Vagina (tissue), 2 donors: ENCODE measurements around the gene ARPC1B. TPM values are rescaled to one million over a fixed set of nuclear protein-coding genes. Genes with fewer than 3 reads are reported as not detected.

Experiments
- DNase-seq, 2 donors: peaks; one replicate each; pipeline ENCODE4 v3.0.0-alpha.2; 2017; ENCODE audit errors: extremely low spot score in 2 of 2
- H3K27ac ChIP-seq: fragments of 200-600 bp; sonication (generic); one replicate; pipeline ENCODE4 v1.5.1; 2019
- H3K27me3 ChIP-seq: fragments of 200-600 bp; sonication (generic); one replicate; pipeline ENCODE4 v1.5.1; 2019
- H3K36me3 ChIP-seq, 2 donors: fragments of 200-600 bp; sonication (generic); one replicate each; pipeline ENCODE4 v1.5.1; 2017 to 2019
- H3K4me1 ChIP-seq: fragments of 200-600 bp; sonication (generic); one replicate; pipeline ENCODE4 v1.5.1; 2019
- H3K4me3 ChIP-seq, 2 donors: fragments of 200-600 bp; sonication (generic); 1 replicate in 1 of 2; 2 replicates in 1 of 2; pipeline ENCODE4 v1.5.1; 2016 to 2019
- H3K9me3 ChIP-seq: fragments of 200-600 bp; sonication (generic); one replicate; pipeline ENCODE4 v1.5.1; 2019
- POLR2A ChIP-seq, 2 donors: fragments of 450-650 bp; IDR thresholded peaks; one replicate each; pipeline ENCODE4 v1.6.1; 2017; ENCODE audit warnings: antibody characterized with exemption in 2 of 2, mild to moderate bottlenecking in 2 of 2, moderate library complexity in 2 of 2
- POLR2AphosphoS5 ChIP-seq, 2 donors: sonication (generic); formaldehyde crosslinking; IDR thresholded peaks; one replicate each; pipeline ENCODE4 v1.9.0; 2017; ENCODE audit warnings: antibody characterized with exemption in 2 of 2, mild to moderate bottlenecking in 2 of 2, low read depth in 1 of 2; ENCODE audit not compliant: insufficient read depth in 1 of 2
- intact Hi-C: fragments of 100-400 bp; cut with DNase I; formaldehyde crosslinking; loops from one replicate; pipeline ENCODE4 v1.15.1; 2023
- total RNA-seq: library from RNA; depleted of rRNA; stranded (reverse); fragments of >200 nt; gene quantifications from one replicate; pipeline ENCODE4 v1.2.3, GENCODE V29; 2016
- TF ChIP-seq, protein P1 (sequence below), 3 experiments: fragments of 450-650 bp in 2 of 3; fragments of 200-600 bp in 1 of 3; sonication (generic) in 1 of 3; IDR thresholded peaks; one replicate each; pipeline ENCODE4 v1.5.1; 2017 to 2019; ENCODE audit warnings: antibody characterized with exemption in 3 of 3, mild to moderate bottlenecking in 2 of 3, moderate library complexity in 2 of 3

The ARPC1B gene
- total RNA-seq, 1 donor from 2014 or later = 114 TPM

DNA sequence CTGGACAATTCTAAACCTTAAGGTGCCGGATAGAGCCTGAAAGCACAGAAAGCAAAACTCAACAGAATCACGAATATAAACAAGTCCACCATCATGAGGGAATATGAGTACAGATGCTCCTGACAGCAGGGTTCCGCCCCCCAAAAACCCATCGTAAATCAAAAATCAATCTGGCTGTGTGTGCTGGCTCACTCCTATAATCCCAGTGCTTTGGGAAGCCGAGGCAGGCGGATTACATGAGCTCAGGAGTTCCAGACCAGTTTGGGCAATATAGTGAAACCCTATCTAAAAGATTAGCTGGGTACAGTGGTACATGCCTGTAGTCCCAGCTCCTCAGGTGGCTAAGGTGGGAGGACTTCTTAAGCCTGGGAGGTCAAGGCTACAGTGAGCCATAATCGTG, 46.5 kb downstream of the ARPC1B start:
- intact Hi-C loops = no loop called here
- DNase-seq = no peak
- H3K4me3 ChIP-seq = no peak overlapping the region
- H3K27ac ChIP-seq = no peak overlapping the region
- H3K36me3 ChIP-seq = peaks cover 0 to 82% of the 10 kb centered on the region in 2 donors
- H3K4me1 ChIP-seq = no peaks in the 10 kb centered on the region
- no peaks in the 10 kb centered on the region for H3K9me3 ChIP-seq
- H3K27me3 ChIP-seq = no peaks in the 10 kb centered on the region
- TF ChIP-seq POLR2A (IDR thresholded peaks at IDR 0.05) = no peak
- TF ChIP-seq, protein P1, sequence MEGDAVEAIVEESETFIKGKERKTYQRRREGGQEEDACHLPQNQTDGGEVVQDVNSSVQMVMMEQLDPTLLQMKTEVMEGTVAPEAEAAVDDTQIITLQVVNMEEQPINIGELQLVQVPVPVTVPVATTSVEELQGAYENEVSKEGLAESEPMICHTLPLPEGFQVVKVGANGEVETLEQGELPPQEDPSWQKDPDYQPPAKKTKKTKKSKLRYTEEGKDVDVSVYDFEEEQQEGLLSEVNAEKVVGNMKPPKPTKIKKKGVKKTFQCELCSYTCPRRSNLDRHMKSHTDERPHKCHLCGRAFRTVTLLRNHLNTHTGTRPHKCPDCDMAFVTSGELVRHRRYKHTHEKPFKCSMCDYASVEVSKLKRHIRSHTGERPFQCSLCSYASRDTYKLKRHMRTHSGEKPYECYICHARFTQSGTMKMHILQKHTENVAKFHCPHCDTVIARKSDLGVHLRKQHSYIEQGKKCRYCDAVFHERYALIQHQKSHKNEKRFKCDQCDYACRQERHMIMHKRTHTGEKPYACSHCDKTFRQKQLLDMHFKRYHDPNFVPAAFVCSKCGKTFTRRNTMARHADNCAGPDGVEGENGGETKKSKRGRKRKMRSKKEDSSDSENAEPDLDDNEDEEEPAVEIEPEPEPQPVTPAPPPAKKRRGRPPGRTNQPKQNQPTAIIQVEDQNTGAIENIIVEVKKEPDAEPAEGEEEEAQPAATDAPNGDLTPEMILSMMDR (IDR thresholded peaks at IDR 0.05) = no peak
- TF ChIP-seq POLR2AphosphoS5 (IDR thresholded peaks at IDR 0.05; ENCODE audit: insufficient read depth in 1 of 2, low read depth in 1 of 2) = no peak

DNA sequence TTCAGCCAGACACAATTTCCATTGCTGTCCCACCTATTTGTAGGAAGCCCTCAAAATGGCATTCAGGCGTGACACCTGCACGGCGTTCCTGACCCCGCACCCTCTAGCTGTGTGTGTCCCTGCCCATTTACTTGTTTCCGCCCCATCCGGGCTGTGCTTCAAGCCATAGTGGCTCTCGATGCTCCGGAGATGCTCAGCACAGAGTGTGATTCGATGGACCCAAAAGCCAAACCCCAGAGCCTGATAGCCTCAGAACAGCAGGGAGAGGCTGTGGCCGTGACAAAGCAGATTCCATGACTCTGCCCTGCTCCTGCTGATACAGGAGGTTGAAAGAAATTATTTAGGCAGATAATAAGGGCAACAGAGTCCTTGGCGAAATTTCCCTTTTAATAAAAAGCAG, 47.7 kb downstream of the ARPC1B start:
- Histone ChIP-seq H3K4me1 (no peaks in the 10 kb centered on the region), H3K36me3 (peaks cover 0 to 70% of the 10 kb centered on the region in 2 donors), H3K27me3 (no peaks in the 10 kb centered on the region), H3K9me3 (no peaks in the 10 kb centered on the region), H3K27ac (no peak overlapping the region), H3K4me3 (no peak overlapping the region)
- TF ChIP-seq, protein P1 (IDR thresholded peaks at IDR 0.05) = no peak
- TF ChIP-seq POLR2A (IDR thresholded peaks at IDR 0.05) = no peak
- no peak for TF ChIP-seq POLR2AphosphoS5 (IDR thresholded peaks at IDR 0.05; ENCODE audit: insufficient read depth in 1 of 2, low read depth in 1 of 2)
- intact Hi-C loops = no loop called here
- DNase-seq = no peak

DNA sequence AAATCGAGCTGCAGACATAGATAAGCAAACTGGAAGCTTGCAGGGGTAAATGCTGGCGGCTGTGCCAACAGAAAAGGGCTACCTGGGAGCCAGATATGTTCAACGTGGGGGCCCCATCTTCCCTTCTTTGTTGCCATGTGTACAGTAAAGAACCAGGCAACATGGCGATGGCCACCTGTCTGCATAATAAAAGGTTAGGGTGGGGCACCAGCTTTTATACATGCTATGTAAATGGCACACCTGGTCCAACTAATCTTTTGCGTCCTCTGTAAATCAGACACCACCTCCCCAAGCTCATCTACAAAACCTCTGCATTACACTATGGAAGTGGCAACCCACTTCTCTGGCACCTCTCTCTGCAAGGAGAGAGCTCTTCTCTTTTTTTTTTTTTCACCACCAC, 48.1 kb downstream of the ARPC1B start:
- peaks cover 0 to 65% of the 10 kb centered on the region in 2 donors for H3K36me3 ChIP-seq
- intact Hi-C loops = no loop called here
- no peak for TF ChIP-seq POLR2AphosphoS5 (IDR thresholded peaks at IDR 0.05; ENCODE audit: insufficient read depth in 1 of 2, low read depth in 1 of 2)
- TF ChIP-seq, protein P1 (IDR thresholded peaks at IDR 0.05) = no peak
- TF ChIP-seq POLR2A (IDR thresholded peaks at IDR 0.05) = no peak

DNA sequence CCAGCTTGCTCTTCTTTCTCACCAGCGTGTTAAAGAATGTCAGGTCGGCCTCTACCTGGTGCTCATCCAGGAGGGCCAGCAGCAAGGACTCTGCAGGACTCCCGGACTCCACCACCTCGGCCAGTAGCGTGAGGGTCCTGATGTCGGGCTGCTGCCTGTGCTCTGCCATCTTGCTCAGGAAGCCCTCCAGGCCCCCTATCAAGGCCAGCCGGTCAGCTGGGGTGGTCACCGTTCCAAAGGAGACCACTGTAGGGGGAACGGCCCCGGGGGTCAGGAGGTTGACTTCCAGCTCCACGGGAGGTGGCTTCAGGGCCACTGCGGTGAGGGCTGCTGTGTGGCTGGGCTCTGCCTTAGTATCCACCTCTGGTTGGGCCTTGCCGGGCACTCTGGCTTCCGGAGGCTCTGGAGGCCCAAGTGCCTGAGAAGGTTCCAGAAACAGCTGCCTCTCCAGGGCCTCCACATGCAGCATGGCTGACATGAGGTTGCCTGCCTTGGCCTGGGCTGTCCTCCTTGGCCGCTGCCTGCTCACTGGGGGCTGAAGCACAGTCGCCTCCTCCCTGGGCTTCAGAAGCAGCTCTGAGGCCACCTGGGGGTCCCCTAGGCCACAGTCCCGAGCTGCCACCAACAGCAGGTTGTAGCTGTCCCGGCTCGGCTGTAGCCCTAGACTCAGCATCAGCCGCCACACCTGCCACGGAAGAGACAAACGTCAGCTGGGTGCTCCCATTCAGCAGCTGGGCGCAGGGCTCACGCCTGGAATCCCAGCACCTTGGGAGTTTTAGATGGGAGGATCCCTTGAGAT, 50.6 kb downstream of the ARPC1B start:
- intact Hi-C loops = no loop called here
- TF ChIP-seq POLR2A (IDR thresholded peaks at IDR 0.05) (no peak), POLR2AphosphoS5 (IDR thresholded peaks at IDR 0.05; ENCODE audit: insufficient read depth in 1 of 2, low read depth in 1 of 2) (no peak)
- TF ChIP-seq, protein P1 (IDR thresholded peaks at IDR 0.05) = no peak
- H3K36me3 ChIP-seq = peaks cover 0 to 61% of the 10 kb centered on the region in 2 donors

More for the DNA sequence above, 48.1 kb downstream of the ARPC1B start:
- Histone ChIP-seq H3K4me3 (no peak overlapping the region), H3K27me3 (no peaks in the 10 kb centered on the region), H3K27ac (no peak overlapping the region), H3K4me1 (no peaks in the 10 kb centered on the region), H3K9me3 (no peaks in the 10 kb centered on the region)
- DNase-seq = no peak

DNA sequence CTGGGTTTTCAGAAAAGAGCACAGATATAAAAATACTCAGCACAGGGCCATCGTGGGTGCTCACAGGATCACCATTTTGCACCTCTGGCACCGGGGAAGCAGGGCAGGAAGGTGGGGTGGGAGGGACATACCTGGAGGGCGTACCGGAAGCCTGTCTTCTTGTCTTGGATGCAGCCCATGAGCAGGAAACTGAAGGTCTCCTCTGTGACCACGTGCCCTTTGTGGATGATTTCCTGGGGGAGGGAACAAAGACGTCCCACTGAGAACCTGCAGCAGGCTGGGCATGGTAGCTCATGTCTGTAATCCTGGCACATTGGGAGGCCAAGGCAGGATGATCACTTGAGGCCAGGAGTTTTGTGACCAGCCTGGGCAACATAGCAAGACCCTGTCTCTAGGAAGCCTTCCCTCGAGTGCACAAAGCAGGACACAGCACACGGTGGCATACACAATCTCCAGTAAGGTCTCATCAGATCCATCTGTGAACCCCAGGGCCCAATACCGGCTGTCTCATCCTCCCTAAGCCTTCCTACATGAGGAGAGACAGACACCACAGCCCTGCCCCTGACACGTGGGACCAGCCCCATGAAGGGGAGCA, 54.5 kb downstream of the ARPC1B start:
- no peak overlapping the region for H3K4me3 ChIP-seq
- H3K9me3 ChIP-seq = no peaks in the 10 kb centered on the region
- TF ChIP-seq, protein P1 (IDR thresholded peaks at IDR 0.05) = no peak
- no peak for TF ChIP-seq POLR2AphosphoS5 (IDR thresholded peaks at IDR 0.05; ENCODE audit: insufficient read depth in 1 of 2, low read depth in 1 of 2)
- TF ChIP-seq POLR2A (IDR thresholded peaks at IDR 0.05) = no peak
- intact Hi-C loops = no loop called here
- H3K4me1 ChIP-seq = no peaks in the 10 kb centered on the region
- H3K27ac ChIP-seq = no peak overlapping the region
- DNase-seq = no peak
- peaks cover 0 to 54% of the 10 kb centered on the region in 2 donors for H3K36me3 ChIP-seq
- H3K27me3 ChIP-seq = no peaks in the 10 kb centered on the region

More for the DNA sequence above, 50.6 kb downstream of the ARPC1B start:
- Histone ChIP-seq H3K27ac (no peak overlapping the region), H3K4me1 (no peaks in the 10 kb centered on the region), H3K27me3 (no peaks in the 10 kb centered on the region), H3K9me3 (no peaks in the 10 kb centered on the region), H3K4me3 (no peak overlapping the region)
- DNase-seq = no peak
